CD8-positive, alpha-beta memory T cell (primary cell): ENCODE measurements around the gene ITGA8. TPM values are rescaled to one million over a fixed set of nuclear protein-coding genes. Genes with fewer than 3 reads are reported as not detected.

Source experiments
- CTCF ChIA-PET: fragments of 350-600 bp; sonication (Branson Sonifier 250); formaldehyde crosslinking; loops from one replicate; lab custom pipeline; 2021; ENCODE audit warnings: antibody characterized with exemption; lab: Charles Lee
- POLR2A ChIA-PET: fragments of 350-600 bp; sonication (Branson Sonifier 250); formaldehyde crosslinking; loops from one replicate; lab custom pipeline; 2021; ENCODE audit warnings: antibody characterized with exemption; lab: Charles Lee
- DNase-seq, 5 donors: peaks; one replicate each; pipeline versions ENCODE4 v3.0.0 to v3.0.0-alpha.2; 2020 to 2022; ENCODE audit warnings: mixed read lengths in 1 of 5
- H3K27ac ChIP-seq: one replicate; pipeline ENCODE4 v1.7.0; 2013; ENCODE audit warnings: low read depth, mild to moderate bottlenecking, low read length, moderate library complexity
- H3K27me3 ChIP-seq: 2 replicates; pipeline ENCODE4 v1.7.0; 2013; ENCODE audit warnings: low read length, mild to moderate bottlenecking; ENCODE audit not compliant: insufficient read depth, poor library complexity, severe bottlenecking
- H3K36me3 ChIP-seq: 2 replicates; pipeline ENCODE4 v1.7.0; 2013; ENCODE audit warnings: mild to moderate bottlenecking, low read length, moderate library complexity; ENCODE audit not compliant: insufficient read depth
- H3K4me1 ChIP-seq: 2 replicates; pipeline ENCODE4 v1.7.0; 2013; ENCODE audit warnings: mild to moderate bottlenecking, low read length, moderate library complexity; ENCODE audit not compliant: insufficient read depth
- H3K4me3 ChIP-seq: 2 replicates; pipeline ENCODE4 v1.7.0; 2013; ENCODE audit warnings: mild to moderate bottlenecking, low read length
- H3K9me3 ChIP-seq: 2 replicates; pipeline ENCODE4 v1.7.0; 2013; ENCODE audit warnings: mild to moderate bottlenecking, low read length
- H3K27ac Mint-ChIP-seq, 8 donors: one replicate each; pipeline ENCODE4 v1.8.0; 2020 to 2021; ENCODE audit warnings: mixed read lengths in 8 of 8, mild to moderate bottlenecking in 6 of 8, inconsistent platforms in 3 of 8, moderate library complexity in 3 of 8
- H3K27me3 Mint-ChIP-seq, 2 donors: one replicate each; pipeline ENCODE4 v1.8.0; 2020 to 2021; ENCODE audit warnings: mixed read lengths in 2 of 2, mild to moderate bottlenecking in 1 of 2, moderate library complexity in 1 of 2
- H3K36me3 Mint-ChIP-seq, 3 donors: one replicate each; pipeline ENCODE4 v1.8.0; 2020 to 2021; ENCODE audit warnings: mixed read lengths in 3 of 3, inconsistent platforms in 1 of 3, mild to moderate bottlenecking in 1 of 3
- H3K4me1 Mint-ChIP-seq, 3 donors: one replicate each; pipeline ENCODE4 v1.8.0; 2020 to 2021; ENCODE audit warnings: mixed read lengths in 3 of 3, inconsistent platforms in 1 of 3, mild to moderate bottlenecking in 1 of 3
- H3K4me3 Mint-ChIP-seq, 7 donors: one replicate each; pipeline ENCODE4 v1.8.0; 2020 to 2021; ENCODE audit warnings: mixed read lengths in 7 of 7, mild to moderate bottlenecking in 6 of 7, moderate library complexity in 4 of 7, inconsistent platforms in 2 of 7
- H3K9me3 Mint-ChIP-seq, 5 donors: one replicate each; pipeline ENCODE4 v1.8.0; 2020 to 2022; ENCODE audit warnings: mixed read lengths in 5 of 5, mild to moderate bottlenecking in 3 of 5, moderate library complexity in 2 of 5, inconsistent platforms in 1 of 5
- polyA plus RNA-seq: library from polyadenylated mRNA; unstranded; fragments of 300-500 nt; fragmentation: Illumina TruSeq; gene quantifications from one replicate; pipeline ENCODE4 v1.2.3, GENCODE V29; 2021
- total RNA-seq, 2 experiments: library from RNA; stranded (reverse); gene quantifications; one replicate each; pipeline ENCODE4 v1.2.3, GENCODE V29; 2021

The ITGA8 gene
- total and polyA plus RNA-seq, 3 experiments from 2014 or later: not detected

- Histone ChIP-seq H3K9me3 (no peaks in the 10 kb centered on the region), H3K4me1 (no peaks in the 10 kb centered on the region), H3K27ac (no peak overlapping the region), H3K4me3 (no peak overlapping the region), H3K36me3 (no peaks in the 10 kb centered on the region), H3K27me3 (no peaks in the 10 kb centered on the region)
- Mint-ChIP-seq H3K27me3 (peaks cover 2 to 24% of the 10 kb centered on the region in 2 donors), H3K27ac (no peak overlapping the region), H3K36me3 (no peaks in the 10 kb centered on the region), H3K9me3 (no peaks in the 10 kb centered on the region), H3K4me3 (no peak overlapping the region), H3K4me1 (no peaks in the 10 kb centered on the region)
- ChIA-PET POLR2A (no interaction called here), CTCF (no interaction called here)
- DNase-seq: no peak
These were observed 35.2 kb upstream of the ITGA8 start for GRCh38 chr10:15754937-15755336.

- Mint-ChIP-seq H3K4me1 (no peaks in the 10 kb centered on the region), H3K9me3 (no peaks in the 10 kb centered on the region), H3K27me3 (peaks cover 2 to 27% of the 10 kb centered on the region in 2 donors), H3K4me3 (no peak overlapping the region), H3K27ac (no peak overlapping the region), H3K36me3 (no peaks in the 10 kb centered on the region)
- ChIA-PET CTCF (no interaction called here), POLR2A (no interaction called here)
- Histone ChIP-seq H3K27ac (no peak overlapping the region), H3K4me3 (no peak overlapping the region), H3K27me3 (no peaks in the 10 kb centered on the region), H3K4me1 (no peaks in the 10 kb centered on the region), H3K9me3 (no peaks in the 10 kb centered on the region), H3K36me3 (no peaks in the 10 kb centered on the region)
- no peak for DNase-seq
These were observed 31.3 kb upstream of the ITGA8 start for GRCh38 chr10:15751046-15751445.

GRCh38 chr10:15748126-15748525 lies 28.4 kb upstream of the ITGA8 start:
- peaks cover 4 to 20% of the 10 kb centered on the region in 2 donors for H3K27me3 Mint-ChIP-seq
- no peaks in the 10 kb centered on the region for H3K4me1 ChIP-seq
- no peaks in the 10 kb centered on the region for H3K4me1 Mint-ChIP-seq
- DNase-seq: no peak
- H3K36me3 Mint-ChIP-seq: no peaks in the 10 kb centered on the region
- no peaks in the 10 kb centered on the region for H3K27me3 ChIP-seq
- no peaks in the 10 kb centered on the region for H3K9me3 Mint-ChIP-seq
- H3K27ac Mint-ChIP-seq: peak overlapping the region in 1 of 8 donors; percentile 84
- ChIA-PET POLR2A (no interaction called here), CTCF (no interaction called here)
- no peaks in the 10 kb centered on the region for H3K36me3 ChIP-seq
- H3K4me3 ChIP-seq: no peak overlapping the region
- no peak overlapping the region for H3K4me3 Mint-ChIP-seq
- no peak overlapping the region for H3K27ac ChIP-seq
- H3K9me3 ChIP-seq: no peaks in the 10 kb centered on the region

- no peak for DNase-seq
- peaks cover 4 to 15% of the 10 kb centered on the region in 2 donors for H3K27me3 Mint-ChIP-seq
These were observed 27.9 kb upstream of the ITGA8 start for GRCh38 chr10:15747632-15748031.

GRCh38 chr10:15745751-15746150 lies 26.0 kb upstream of the ITGA8 start:
- Mint-ChIP-seq H3K9me3 (no peaks in the 10 kb centered on the region), H3K36me3 (no peaks in the 10 kb centered on the region), H3K4me3 (no peak overlapping the region), H3K4me1 (no peaks in the 10 kb centered on the region), H3K27ac (no peak overlapping the region), H3K27me3 (peaks cover 4 to 14% of the 10 kb centered on the region in 2 donors)
- Histone ChIP-seq H3K36me3 (no peaks in the 10 kb centered on the region), H3K27me3 (no peaks in the 10 kb centered on the region), H3K27ac (no peak overlapping the region), H3K4me3 (no peak overlapping the region), H3K9me3 (no peaks in the 10 kb centered on the region), H3K4me1 (no peaks in the 10 kb centered on the region)
- CTCF ChIA-PET: no interaction called here
- DNase-seq: no peak
- POLR2A ChIA-PET: no interaction called here

More at GRCh38 chr10:15747632-15748031, 27.9 kb upstream of the ITGA8 start:
- Histone ChIP-seq H3K27me3 (no peaks in the 10 kb centered on the region), H3K4me3 (no peak overlapping the region), H3K9me3 (no peaks in the 10 kb centered on the region), H3K4me1 (no peaks in the 10 kb centered on the region), H3K36me3 (no peaks in the 10 kb centered on the region), H3K27ac (no peak overlapping the region)
- Mint-ChIP-seq H3K9me3 (no peaks in the 10 kb centered on the region), H3K4me1 (no peaks in the 10 kb centered on the region), H3K4me3 (no peak overlapping the region), H3K36me3 (no peaks in the 10 kb centered on the region), H3K27ac (peak overlapping the region in 1 of 8 donors; percentile 74)
- POLR2A ChIA-PET: no interaction called here
- CTCF ChIA-PET: no interaction called here

GRCh38 chr10:15744217-15744865 lies 24.6 kb upstream of the ITGA8 start:
- POLR2A ChIA-PET: no interaction called here
- Histone ChIP-seq H3K27me3 (no peaks in the 10 kb centered on the region), H3K4me1 (no peaks in the 10 kb centered on the region), H3K27ac (no peak overlapping the region), H3K4me3 (no peak overlapping the region), H3K36me3 (no peaks in the 10 kb centered on the region), H3K9me3 (no peaks in the 10 kb centered on the region)
- Mint-ChIP-seq H3K9me3 (no peaks in the 10 kb centered on the region), H3K4me1 (no peaks in the 10 kb centered on the region), H3K27ac (no peak overlapping the region), H3K4me3 (no peak overlapping the region), H3K27me3 (peaks cover 4 to 11% of the 10 kb centered on the region in 2 donors), H3K36me3 (no peaks in the 10 kb centered on the region)
- CTCF ChIA-PET: no interaction called here
- peak in 1 of 5 donors; percentile 3 for DNase-seq

- no peak overlapping the region for H3K4me3 Mint-ChIP-seq
- no peak overlapping the region for H3K27ac Mint-ChIP-seq
- Histone ChIP-seq H3K27ac (no peak overlapping the region), H3K9me3 (no peaks in the 10 kb centered on the region), H3K4me3 (no peak overlapping the region), H3K27me3 (no peaks in the 10 kb centered on the region), H3K4me1 (no peaks in the 10 kb centered on the region), H3K36me3 (no peaks in the 10 kb centered on the region)
- no peaks in the 10 kb centered on the region for H3K9me3 Mint-ChIP-seq
- no peaks in the 10 kb centered on the region for H3K36me3 Mint-ChIP-seq
- ChIA-PET CTCF (no interaction called here), POLR2A (no interaction called here)
- H3K4me1 Mint-ChIP-seq: no peaks in the 10 kb centered on the region
- peaks cover 4 to 9% of the 10 kb centered on the region in 2 donors for H3K27me3 Mint-ChIP-seq
- no peak for DNase-seq
These were observed 23.7 kb upstream of the ITGA8 start for GRCh38 chr10:15743443-15743842.

GRCh38 chr10:15742836-15743235 lies 23.1 kb upstream of the ITGA8 start:
- H3K9me3 Mint-ChIP-seq: no peaks in the 10 kb centered on the region
- no peaks in the 10 kb centered on the region for H3K36me3 ChIP-seq
- no peak for DNase-seq
- H3K36me3 Mint-ChIP-seq: no peaks in the 10 kb centered on the region
- H3K9me3 ChIP-seq: no peaks in the 10 kb centered on the region
- H3K27me3 Mint-ChIP-seq: peaks cover 3 to 8% of the 10 kb centered on the region in 2 donors
- no peak overlapping the region for H3K4me3 ChIP-seq
- CTCF ChIA-PET: no interaction called here
- no peaks in the 10 kb centered on the region for H3K27me3 ChIP-seq
- no peak overlapping the region for H3K27ac Mint-ChIP-seq
- no peaks in the 10 kb centered on the region for H3K4me1 ChIP-seq
- H3K4me3 Mint-ChIP-seq: no peak overlapping the region
- H3K4me1 Mint-ChIP-seq: no peaks in the 10 kb centered on the region
- POLR2A ChIA-PET: no interaction called here
- H3K27ac ChIP-seq: no peak overlapping the region
